ENCODE results near the gene RHEBL1. TPM values are rescaled to one million over a fixed set of nuclear protein-coding genes. Genes with fewer than 3 reads are reported as not detected.

The RHEBL1 gene
- total RNA-seq, 1 donor from 2014 or later = 3.2 TPM

DNA sequence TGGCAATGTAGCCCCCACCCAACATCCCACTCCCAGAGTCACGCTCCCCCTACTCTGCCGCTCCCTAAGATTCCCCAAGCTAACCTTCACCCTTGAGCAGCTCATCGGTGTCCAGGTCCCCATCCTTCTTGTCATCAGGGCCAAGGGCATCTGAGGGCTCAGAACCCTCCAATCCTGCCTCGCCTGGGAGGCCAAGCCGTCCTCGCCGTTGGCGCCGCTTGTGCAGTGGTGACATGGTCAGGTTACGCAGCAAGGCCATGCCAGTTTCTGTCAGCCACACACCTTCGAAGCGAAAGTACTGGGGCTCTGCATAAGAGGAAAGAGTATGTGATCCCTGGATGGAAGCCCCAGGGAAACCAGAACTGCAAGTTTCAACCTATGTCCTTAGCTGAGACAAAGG, 25.1 kb downstream of the RHEBL1 start:
- no peaks in the 10 kb centered on the region for H3K4me1 Mint-ChIP-seq (ENCODE audit: unreplicated experiment)
- DNase-seq (ENCODE audit: low spot score) = no peak
- H3K4me3 Mint-ChIP-seq (ENCODE audit: unreplicated experiment) = peak overlapping the region; percentile 69
- H3K9me3 Mint-ChIP-seq (ENCODE audit: unreplicated experiment) = no peaks in the 10 kb centered on the region
- no peak overlapping the region for H3K27ac Mint-ChIP-seq (ENCODE audit: unreplicated experiment)
- peaks cover 62% of the 10 kb centered on the region for H3K36me3 Mint-ChIP-seq (ENCODE audit: low read depth, unreplicated experiment)
- TF ChIP-seq, protein P1, sequence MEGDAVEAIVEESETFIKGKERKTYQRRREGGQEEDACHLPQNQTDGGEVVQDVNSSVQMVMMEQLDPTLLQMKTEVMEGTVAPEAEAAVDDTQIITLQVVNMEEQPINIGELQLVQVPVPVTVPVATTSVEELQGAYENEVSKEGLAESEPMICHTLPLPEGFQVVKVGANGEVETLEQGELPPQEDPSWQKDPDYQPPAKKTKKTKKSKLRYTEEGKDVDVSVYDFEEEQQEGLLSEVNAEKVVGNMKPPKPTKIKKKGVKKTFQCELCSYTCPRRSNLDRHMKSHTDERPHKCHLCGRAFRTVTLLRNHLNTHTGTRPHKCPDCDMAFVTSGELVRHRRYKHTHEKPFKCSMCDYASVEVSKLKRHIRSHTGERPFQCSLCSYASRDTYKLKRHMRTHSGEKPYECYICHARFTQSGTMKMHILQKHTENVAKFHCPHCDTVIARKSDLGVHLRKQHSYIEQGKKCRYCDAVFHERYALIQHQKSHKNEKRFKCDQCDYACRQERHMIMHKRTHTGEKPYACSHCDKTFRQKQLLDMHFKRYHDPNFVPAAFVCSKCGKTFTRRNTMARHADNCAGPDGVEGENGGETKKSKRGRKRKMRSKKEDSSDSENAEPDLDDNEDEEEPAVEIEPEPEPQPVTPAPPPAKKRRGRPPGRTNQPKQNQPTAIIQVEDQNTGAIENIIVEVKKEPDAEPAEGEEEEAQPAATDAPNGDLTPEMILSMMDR (IDR thresholded peaks at IDR 0.05; ENCODE audit: unreplicated experiment) = no peak
- H3K27me3 Mint-ChIP-seq (ENCODE audit: unreplicated experiment) = peaks cover 12% of the 10 kb centered on the region

- H3K4me1 Mint-ChIP-seq (ENCODE audit: unreplicated experiment) = no peaks in the 10 kb centered on the region
- H3K27ac Mint-ChIP-seq (ENCODE audit: unreplicated experiment) = peak overlapping the region; percentile 52
- peaks cover 11% of the 10 kb centered on the region for H3K27me3 Mint-ChIP-seq (ENCODE audit: unreplicated experiment)
- TF ChIP-seq, protein P1 (IDR thresholded peaks at IDR 0.05; ENCODE audit: unreplicated experiment) = peak; percentile 62
- peak overlapping the region; percentile 51 for H3K4me3 Mint-ChIP-seq (ENCODE audit: unreplicated experiment)
- H3K9me3 Mint-ChIP-seq (ENCODE audit: unreplicated experiment) = no peaks in the 10 kb centered on the region
- peaks cover 57% of the 10 kb centered on the region for H3K36me3 Mint-ChIP-seq (ENCODE audit: low read depth, unreplicated experiment)
- peak; percentile 84 for DNase-seq (ENCODE audit: low spot score)
These were observed 25.9 kb downstream of the RHEBL1 start for GRCh38 chr12:49043856-49044258.

- peaks cover 10% of the 10 kb centered on the region for H3K27me3 Mint-ChIP-seq (ENCODE audit: unreplicated experiment)
- TF ChIP-seq, protein P1 (IDR thresholded peaks at IDR 0.05; ENCODE audit: unreplicated experiment) = no peak
- DNase-seq (ENCODE audit: low spot score) = no peak
- H3K36me3 Mint-ChIP-seq (ENCODE audit: low read depth, unreplicated experiment) = peaks cover 55% of the 10 kb centered on the region
- peak overlapping the region; percentile 60 for H3K4me3 Mint-ChIP-seq (ENCODE audit: unreplicated experiment)
- no peaks in the 10 kb centered on the region for H3K9me3 Mint-ChIP-seq (ENCODE audit: unreplicated experiment)
- no peaks in the 10 kb centered on the region for H3K4me1 Mint-ChIP-seq (ENCODE audit: unreplicated experiment)
- H3K27ac Mint-ChIP-seq (ENCODE audit: unreplicated experiment) = no peak overlapping the region
These were observed 26.5 kb downstream of the RHEBL1 start for GRCh38 chr12:49043241-49043640.

- H3K9me3 Mint-ChIP-seq (ENCODE audit: unreplicated experiment) = no peaks in the 10 kb centered on the region
- H3K27me3 Mint-ChIP-seq (ENCODE audit: unreplicated experiment) = peaks cover 9% of the 10 kb centered on the region
- peaks cover 53% of the 10 kb centered on the region for H3K36me3 Mint-ChIP-seq (ENCODE audit: low read depth, unreplicated experiment)
- DNase-seq (ENCODE audit: low spot score) = no peak
- peak overlapping the region; percentile 47 for H3K4me3 Mint-ChIP-seq (ENCODE audit: unreplicated experiment)
- H3K4me1 Mint-ChIP-seq (ENCODE audit: unreplicated experiment) = no peaks in the 10 kb centered on the region
- TF ChIP-seq, protein P1 (IDR thresholded peaks at IDR 0.05; ENCODE audit: unreplicated experiment) = no peak
- no peak overlapping the region for H3K27ac Mint-ChIP-seq (ENCODE audit: unreplicated experiment)
These were observed 27.8 kb downstream of the RHEBL1 start for GRCh38 chr12:49041881-49042484.

DNA sequence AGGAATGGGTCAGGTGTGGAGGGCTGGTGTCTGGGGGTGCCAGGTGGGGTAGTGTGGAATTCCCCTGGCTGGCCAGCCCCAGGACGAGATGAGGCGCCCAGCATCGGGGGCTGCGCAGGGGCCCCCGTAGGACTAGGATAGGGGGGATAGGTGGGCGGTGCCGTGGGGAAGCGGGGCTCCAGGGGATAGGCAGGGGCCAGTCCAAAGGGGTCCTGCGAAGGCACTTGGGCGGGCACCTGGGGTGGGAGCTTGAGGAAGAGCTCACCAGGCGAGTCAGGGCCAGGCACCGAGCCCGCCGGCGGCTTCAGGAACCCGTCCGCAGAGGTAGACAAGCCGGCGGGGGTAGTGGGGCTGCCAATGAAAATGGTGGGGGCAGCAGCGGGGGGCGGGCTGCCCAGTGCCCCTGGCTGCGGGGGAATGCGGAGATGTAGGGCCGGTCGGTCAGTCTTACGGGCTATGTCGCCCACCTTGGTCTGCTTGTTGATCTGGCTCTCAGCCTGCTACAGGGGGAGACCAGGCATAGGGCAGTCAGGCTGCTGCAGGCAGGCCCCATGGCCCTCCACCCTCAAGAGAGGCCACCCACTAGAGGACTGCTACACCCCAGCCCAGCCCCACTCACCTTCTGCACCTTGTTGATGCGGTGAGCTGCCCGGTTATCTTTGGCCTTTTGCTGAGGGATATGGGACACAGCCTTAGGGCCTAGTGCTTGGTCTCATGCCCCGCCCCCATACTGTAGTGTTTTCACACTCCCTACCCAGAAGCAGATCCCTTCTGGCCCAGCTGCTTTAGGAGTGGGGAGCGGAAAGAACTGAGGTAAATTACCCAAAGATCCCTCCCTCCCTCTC, 28.5 kb downstream of the RHEBL1 start:
- H3K4me1 Mint-ChIP-seq (ENCODE audit: unreplicated experiment) = no peaks in the 10 kb centered on the region
- TF ChIP-seq, protein P1 (IDR thresholded peaks at IDR 0.05; ENCODE audit: unreplicated experiment) = no peak
- peaks cover 9% of the 10 kb centered on the region for H3K27me3 Mint-ChIP-seq (ENCODE audit: unreplicated experiment)
- H3K36me3 Mint-ChIP-seq (ENCODE audit: low read depth, unreplicated experiment) = peaks cover 54% of the 10 kb centered on the region
- no peak overlapping the region for H3K4me3 Mint-ChIP-seq (ENCODE audit: unreplicated experiment)
- H3K9me3 Mint-ChIP-seq (ENCODE audit: unreplicated experiment) = no peaks in the 10 kb centered on the region
- no peak for DNase-seq (ENCODE audit: low spot score)
- no peak overlapping the region for H3K27ac Mint-ChIP-seq (ENCODE audit: unreplicated experiment)

Data from endothelial cell (in vitro differentiated cells).